Measurements from ENCODE around the gene GPAM. TPM values are rescaled to one million over a fixed set of nuclear protein-coding genes. Genes with fewer than 3 reads are reported as not detected.
A peak's percentile ranks its signal among the peaks of the same experiment; 100 is the strongest.

GPAM gene
- total RNA-seq, 1 donor from 2014 or later, result 34.0 TPM

GRCh38 chr10:112146799-112147198 is 36.8 kb downstream of the GPAM start:
- ATAC-seq, result no peak
- H3K9me3 ChIP-seq, result no peaks in the 10 kb centered on the region
- H3K27ac ChIP-seq, result no peak overlapping the region
- H3K36me3 ChIP-seq, result peaks cover 24% of the 10 kb centered on the region
- no peak overlapping the region for H3K4me3 ChIP-seq
- H3K27me3 ChIP-seq, result no peaks in the 10 kb centered on the region
- no peak for TF ChIP-seq CTCF (IDR thresholded peaks at IDR 0.05)
- H3K4me1 ChIP-seq, result no peaks in the 10 kb centered on the region
- DNase-seq, result no peak
- intact Hi-C loops (cut with DNase I), result no loop called here

GRCh38 chr10:112145263-112145662 is 38.3 kb downstream of the GPAM start:
- no peak for TF ChIP-seq CTCF (IDR thresholded peaks at IDR 0.05)
- no peak for DNase-seq
- no peaks in the 10 kb centered on the region for H3K4me1 ChIP-seq
- H3K4me3 ChIP-seq, result no peak overlapping the region
- peaks cover 21% of the 10 kb centered on the region for H3K36me3 ChIP-seq
- H3K27ac ChIP-seq, result no peak overlapping the region
- ATAC-seq, result no peak
- no peaks in the 10 kb centered on the region for H3K27me3 ChIP-seq
- intact Hi-C loops (cut with DNase I), result no loop called here
- H3K9me3 ChIP-seq, result no peaks in the 10 kb centered on the region

GRCh38 chr10:112143420-112143819 is 40.1 kb downstream of the GPAM start:
- intact Hi-C loops (cut with DNase I), result no loop called here
- Histone ChIP-seq H3K4me3 (no peak overlapping the region), H3K36me3 (peaks cover 12% of the 10 kb centered on the region), H3K27ac (no peak overlapping the region), H3K9me3 (no peaks in the 10 kb centered on the region), H3K4me1 (no peaks in the 10 kb centered on the region), H3K27me3 (no peaks in the 10 kb centered on the region)
- ATAC-seq (no peak), DNase-seq (no peak)
- no peak for TF ChIP-seq CTCF (IDR thresholded peaks at IDR 0.05)

GRCh38 chr10:112141292-112141691 is 42.3 kb downstream of the GPAM start:
- Histone ChIP-seq H3K36me3 (no peaks in the 10 kb centered on the region), H3K27ac (no peak overlapping the region), H3K4me1 (no peaks in the 10 kb centered on the region), H3K27me3 (no peaks in the 10 kb centered on the region), H3K4me3 (no peak overlapping the region), H3K9me3 (no peaks in the 10 kb centered on the region)
- peak; percentile 53 for ATAC-seq
- no peak for TF ChIP-seq CTCF (IDR thresholded peaks at IDR 0.05)
- intact Hi-C loops (cut with DNase I), result no loop called here
- DNase-seq, result no peak

GRCh38 chr10:112140110-112140970 is 43.2 kb downstream of the GPAM start:
- TF ChIP-seq CTCF (IDR thresholded peaks at IDR 0.05), result peak; percentile 78
- Histone ChIP-seq H3K27ac (no peak overlapping the region), H3K27me3 (no peaks in the 10 kb centered on the region), H3K9me3 (no peaks in the 10 kb centered on the region), H3K4me3 (no peak overlapping the region), H3K36me3 (no peaks in the 10 kb centered on the region), H3K4me1 (no peaks in the 10 kb centered on the region)
- DNase-seq, result peak; percentile 74
- peak; percentile 81 for ATAC-seq
- intact Hi-C loops (cut with DNase I), result no loop called here

Data from upper lobe of right lung (tissue), 1 donor.